GM21360 (cell line): ENCODE data around the gene BLOC1S4.
"Not testable (repeated sequence)": the region's sequence is repeated elsewhere in the genome, so short reads cannot be mapped to it uniquely, and the experiment has no call there.

Source experiments
- ATAC-seq: cut with Tn5 transposase; IDR thresholded peaks from one replicate; pipeline ENCODE4 v1.9.1; 2021; ENCODE audit warnings: mild to moderate bottlenecking, moderate library complexity; ENCODE audit not compliant: unreplicated experiment

The BLOC1S4 gene

GRCh38 chr4:6716018-6716911, at the start of gene BLOC1S4:
BLOC1S4 (plus strand) TSS chr4:6716174; CDS start chr4:6716210, 36 bp downstream.
- peak; percentile 77 for ATAC-seq

GRCh38 chr4:6668391-6668790, 47.6 kb upstream of the BLOC1S4 start:
- no peak for ATAC-seq

GRCh38 chr4:6671648-6672047, 44.3 kb upstream of the BLOC1S4 start:
- no peak for ATAC-seq

- ATAC-seq = no peak
Measured at GRCh38 chr4:6672131-6672530, 43.8 kb upstream of the BLOC1S4 start.

- ATAC-seq = not testable (repeated sequence)
Measured at GRCh38 chr4:6672541-6673190, 43.3 kb upstream of the BLOC1S4 start.

- not testable (repeated sequence) for ATAC-seq
Measured at GRCh38 chr4:6673191-6673659, 42.7 kb upstream of the BLOC1S4 start.

GRCh38 chr4:6673660-6674499, 42.1 kb upstream of the BLOC1S4 start:
- ATAC-seq = peak; percentile 68

GRCh38 chr4:6674500-6675149, 41.3 kb upstream of the BLOC1S4 start:
- peak; percentile 37 for ATAC-seq

GRCh38 chr4:6676722-6677558, 39.0 kb upstream of the BLOC1S4 start:
- ATAC-seq = no peak

- no peak for ATAC-seq
Measured at GRCh38 chr4:6680372-6681034, 35.5 kb upstream of the BLOC1S4 start.

- ATAC-seq = no peak
Measured at GRCh38 chr4:6681191-6681590, 34.8 kb upstream of the BLOC1S4 start.

- no peak for ATAC-seq
Measured at GRCh38 chr4:6682862-6683590, 32.9 kb upstream of the BLOC1S4 start.

GRCh38 chr4:6684656-6685055, 31.3 kb upstream of the BLOC1S4 start:
- no peak for ATAC-seq

- no peak for ATAC-seq
Measured at GRCh38 chr4:6686104-6686787, 29.7 kb upstream of the BLOC1S4 start.

- ATAC-seq = no peak
Measured at GRCh38 chr4:6687947-6688878, 27.8 kb upstream of the BLOC1S4 start.

- ATAC-seq = peak; percentile 64
Measured at GRCh38 chr4:6688879-6689505, 27.0 kb upstream of the BLOC1S4 start.
